ENCODE measurements around the gene UBE2G2. TPM values are rescaled to one million over a fixed set of nuclear protein-coding genes. Genes with fewer than 3 reads are reported as not detected.

UBE2G2 gene
- total and polyA plus RNA-seq, 2 of the 4 experiments (the other 2 are of a cell fraction) = 65.4 to 91.7 TPM

DNA sequence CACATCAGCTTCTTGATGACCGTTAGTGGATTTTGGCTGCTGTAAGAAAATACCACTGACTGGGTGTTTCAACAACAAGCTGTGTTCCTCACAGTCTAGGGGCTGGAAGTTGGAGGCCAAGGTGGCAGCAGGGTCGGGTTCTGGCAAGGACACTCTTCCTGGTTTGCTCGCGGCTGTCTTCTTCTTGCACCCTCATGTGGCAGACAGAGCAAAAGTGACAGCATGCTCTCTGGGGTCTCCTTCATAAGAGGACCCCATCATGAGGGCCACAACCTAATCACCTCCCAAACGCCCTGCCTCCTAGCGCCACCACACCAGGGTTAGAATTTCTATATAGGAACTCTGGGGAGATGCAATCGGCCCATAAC is 71.6 kb downstream of the UBE2G2 start:
- BruUV-seq (replicated peaks) = no TSS peak
- Histone ChIP-seq H3K36me3 (ENCODE audit: control insufficient read depth, insufficient read depth, low read length) (no peaks in the 10 kb centered on the region), H2BK5ac (ENCODE audit: low read depth, low read length, poor library complexity, severe bottlenecking) (no peak overlapping the region), H3K23ac (ENCODE audit: low read depth, low read length) (no peak overlapping the region), H4K8ac (ENCODE audit: low read depth in 2 of 2, low read length in 2 of 2) (no peak overlapping the region), H3K56ac (ENCODE audit: extremely low read depth, insufficient read depth, low read length) (no peak overlapping the region), H2AK9ac (replicated peaks; ENCODE audit: low read depth, low read length, poor library complexity) (no peak overlapping the region), H2AFZ (replicated peaks; ENCODE audit: low read length, poor library complexity) (no peak overlapping the region), H3K4me3 (ENCODE audit: insufficient read depth, low read depth, low read length) (no peak overlapping the region), H2BK15ac (ENCODE audit: low read depth, low read length) (no peak overlapping the region), H3K14ac (replicated peaks; ENCODE audit: low read depth, low read length) (no peak overlapping the region), H3K27me3 (ENCODE audit: control insufficient read depth, insufficient read depth, low read length) (peaks cover 23% of the 10 kb centered on the region), H2AK5ac (ENCODE audit: low read depth, low read length) (no peak overlapping the region), H4K20me1 (ENCODE audit: insufficient read depth, low read length) (no peaks in the 10 kb centered on the region), H4K5ac (ENCODE audit: low read depth, low read length) (no peak overlapping the region), H3K9ac (ENCODE audit: low read depth, low read length) (no peak overlapping the region), H4K91ac (ENCODE audit: insufficient read depth, low read depth, low read length) (no peak overlapping the region), H3K18ac (ENCODE audit: low read depth, low read length) (no peak overlapping the region), H3K4me2 (ENCODE audit: low read depth, low read length) (no peak overlapping the region), H2BK120ac (ENCODE audit: low read depth, low read length) (no peak overlapping the region), H2BK20ac (ENCODE audit: low read depth, low read length) (no peak overlapping the region), H3K27ac (ENCODE audit: insufficient read depth, low read length) (no peak overlapping the region), H3K9me1 (ENCODE audit: insufficient read depth, low read length) (no peaks in the 10 kb centered on the region), H3K9me3 (ENCODE audit: control insufficient read depth, insufficient read depth, low read length) (no peaks in the 10 kb centered on the region), H3K4ac (ENCODE audit: low read depth, low read length) (no peak overlapping the region), H3K79me1 (ENCODE audit: low read depth in 1 of 2, low read length in 2 of 2) (no peaks in the 10 kb centered on the region), H3K4me1 (ENCODE audit: control insufficient read depth, insufficient read depth, low read length) (no peaks in the 10 kb centered on the region)
- intact Hi-C loops (cut with micrococcal nuclease) (no loop called here), in situ Hi-C loops (cut with MboI; ENCODE audit: low sequenced_read_pairs) (no loop called here), dilution Hi-C loops (cut with HindIII; ENCODE audit: low sequenced_read_pairs, unreplicated experiment) (no loop called here)
- ChIA-PET POLR2A (ENCODE audit: unreplicated experiment) (no interaction called here), CTCF (no interaction called here)
- ATAC-seq (ENCODE audit: low read depth) (no peak), DNase-seq (no peak)
- TF ChIP-seq, protein P1, sequence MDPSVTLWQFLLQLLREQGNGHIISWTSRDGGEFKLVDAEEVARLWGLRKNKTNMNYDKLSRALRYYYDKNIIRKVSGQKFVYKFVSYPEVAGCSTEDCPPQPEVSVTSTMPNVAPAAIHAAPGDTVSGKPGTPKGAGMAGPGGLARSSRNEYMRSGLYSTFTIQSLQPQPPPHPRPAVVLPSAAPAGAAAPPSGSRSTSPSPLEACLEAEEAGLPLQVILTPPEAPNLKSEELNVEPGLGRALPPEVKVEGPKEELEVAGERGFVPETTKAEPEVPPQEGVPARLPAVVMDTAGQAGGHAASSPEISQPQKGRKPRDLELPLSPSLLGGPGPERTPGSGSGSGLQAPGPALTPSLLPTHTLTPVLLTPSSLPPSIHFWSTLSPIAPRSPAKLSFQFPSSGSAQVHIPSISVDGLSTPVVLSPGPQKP (IDR thresholded peaks at IDR 0.05; ENCODE audit: borderline replicate concordance, low read depth, low read length) = no peak
- no peak for TF ChIP-seq RAD21 (IDR thresholded peaks at IDR 0.05; ENCODE audit: low read length)
- no peak for TF ChIP-seq MAZ (IDR thresholded peaks at IDR 0.05; ENCODE audit: borderline replicate concordance, low read depth, low read length)
- no peak for TF ChIP-seq NFE2L2 (IDR thresholded peaks at IDR 0.05; ENCODE audit: low read depth, low read length)
- TF ChIP-seq, protein P2, sequence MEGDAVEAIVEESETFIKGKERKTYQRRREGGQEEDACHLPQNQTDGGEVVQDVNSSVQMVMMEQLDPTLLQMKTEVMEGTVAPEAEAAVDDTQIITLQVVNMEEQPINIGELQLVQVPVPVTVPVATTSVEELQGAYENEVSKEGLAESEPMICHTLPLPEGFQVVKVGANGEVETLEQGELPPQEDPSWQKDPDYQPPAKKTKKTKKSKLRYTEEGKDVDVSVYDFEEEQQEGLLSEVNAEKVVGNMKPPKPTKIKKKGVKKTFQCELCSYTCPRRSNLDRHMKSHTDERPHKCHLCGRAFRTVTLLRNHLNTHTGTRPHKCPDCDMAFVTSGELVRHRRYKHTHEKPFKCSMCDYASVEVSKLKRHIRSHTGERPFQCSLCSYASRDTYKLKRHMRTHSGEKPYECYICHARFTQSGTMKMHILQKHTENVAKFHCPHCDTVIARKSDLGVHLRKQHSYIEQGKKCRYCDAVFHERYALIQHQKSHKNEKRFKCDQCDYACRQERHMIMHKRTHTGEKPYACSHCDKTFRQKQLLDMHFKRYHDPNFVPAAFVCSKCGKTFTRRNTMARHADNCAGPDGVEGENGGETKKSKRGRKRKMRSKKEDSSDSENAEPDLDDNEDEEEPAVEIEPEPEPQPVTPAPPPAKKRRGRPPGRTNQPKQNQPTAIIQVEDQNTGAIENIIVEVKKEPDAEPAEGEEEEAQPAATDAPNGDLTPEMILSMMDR (conservative IDR thresholded peaks at IDR 0.05; ENCODE audit: low read depth, low read length) = no peak
- TF ChIP-seq FOS (IDR thresholded peaks at IDR 0.05; ENCODE audit: low read depth, low read length) = no peak
- TF ChIP-seq RCOR1 (IDR thresholded peaks at IDR 0.05; ENCODE audit: insufficient replicate concordance, low read length) = no peak
- no peak for TF ChIP-seq CHD1 (IDR thresholded peaks at IDR 0.05; ENCODE audit: low read depth, low read length)
- no peak for TF ChIP-seq POLR2A (IDR thresholded peaks at IDR 0.05; ENCODE audit: low read depth, low read length)
- TF ChIP-seq RFX5 (IDR thresholded peaks at IDR 0.05; ENCODE audit: low read depth, low read length) = no peak
- TF ChIP-seq CEBPB (IDR thresholded peaks at IDR 0.05; ENCODE audit: low read depth, low read length) = no peak
- no peak for TF ChIP-seq BHLHE40 (IDR thresholded peaks at IDR 0.05; ENCODE audit: low read depth, low read length)
- TF ChIP-seq, protein P3, sequence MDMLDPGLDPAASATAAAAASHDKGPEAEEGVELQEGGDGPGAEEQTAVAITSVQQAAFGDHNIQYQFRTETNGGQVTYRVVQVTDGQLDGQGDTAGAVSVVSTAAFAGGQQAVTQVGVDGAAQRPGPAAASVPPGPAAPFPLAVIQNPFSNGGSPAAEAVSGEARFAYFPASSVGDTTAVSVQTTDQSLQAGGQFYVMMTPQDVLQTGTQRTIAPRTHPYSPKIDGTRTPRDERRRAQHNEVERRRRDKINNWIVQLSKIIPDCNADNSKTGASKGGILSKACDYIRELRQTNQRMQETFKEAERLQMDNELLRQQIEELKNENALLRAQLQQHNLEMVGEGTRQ (IDR thresholded peaks at IDR 0.05; ENCODE audit: low read depth, low read length) = no peak
- TF ChIP-seq MAFK (IDR thresholded peaks at IDR 0.05; ENCODE audit: low read depth, low read length) = no peak
- no CpG with 5 or more reads among the region's 7 CpGs for WGBS, 2 experiments (ENCODE audit: extremely low coverage in 2 of 2, insufficient read length in 1 of 2)
